ENCODE results near the gene ITGB3BP.

ITGB3BP gene

GRCh38 chr1:63557365-63557987 lies 34.5 kb upstream of the ITGB3BP start:
- H3F3A ChIP-seq (ENCODE audit: control insufficient read depth, insufficient read depth), result no peaks in the 10 kb centered on the region
- no peak overlapping the region for H3K4me2 ChIP-seq (ENCODE audit: low read length)
- H3K36me3 ChIP-seq (ENCODE audit: control insufficient read depth, low read length), result no peaks in the 10 kb centered on the region
- 0 out of 2 replicates have a peak, but pooled peaks cover 4% of the 10 kb centered on the region for H3K4me1 ChIP-seq (ENCODE audit: control insufficient read depth, low read length)
- TF ChIP-seq CTCF (IDR thresholded peaks at IDR 0.05; ENCODE audit: low read depth, low read length, poor library complexity, severe bottlenecking), result peak; percentile 63
- TF ChIP-seq EZH2phosphoT487 (IDR thresholded peaks at IDR 0.05; ENCODE audit: borderline replicate concordance, low read length), result no peak
- no peaks in the 10 kb centered on the region for H4K20me1 ChIP-seq (ENCODE audit: control insufficient read depth, insufficient read depth, low read depth, low read length)
- no peaks in the 10 kb centered on the region for H3K9me3 ChIP-seq (ENCODE audit: control insufficient read depth, insufficient read depth, low read length)
- no peak overlapping the region for H3K27ac ChIP-seq (ENCODE audit: low read depth, low read length)
- no peaks in the 10 kb centered on the region for H3K27me3 ChIP-seq (ENCODE audit: control insufficient read depth, low read length)
- H3K79me2 ChIP-seq (ENCODE audit: control insufficient read depth, low read length), result no peaks in the 10 kb centered on the region
- H3K9me2 ChIP-seq (replicated peaks; ENCODE audit: control insufficient read depth, low read length), result no peaks in the 10 kb centered on the region
- H3K4me3 ChIP-seq (ENCODE audit: low read length), result no peak overlapping the region

GRCh38 chr1:63555480-63555879 lies 32.5 kb upstream of the ITGB3BP start:
- no peak for TF ChIP-seq EZH2phosphoT487 (IDR thresholded peaks at IDR 0.05; ENCODE audit: borderline replicate concordance, low read length)
- no peak for TF ChIP-seq CTCF (IDR thresholded peaks at IDR 0.05; ENCODE audit: low read depth, low read length, poor library complexity, severe bottlenecking)
- Histone ChIP-seq H3K27ac (ENCODE audit: low read depth, low read length) (no peak overlapping the region), H3K9me3 (ENCODE audit: control insufficient read depth, insufficient read depth, low read length) (no peaks in the 10 kb centered on the region), H3K27me3 (ENCODE audit: control insufficient read depth, low read length) (no peaks in the 10 kb centered on the region), H4K20me1 (ENCODE audit: control insufficient read depth, insufficient read depth, low read depth, low read length) (no peaks in the 10 kb centered on the region), H3K9me2 (replicated peaks; ENCODE audit: control insufficient read depth, low read length) (no peaks in the 10 kb centered on the region), H3F3A (ENCODE audit: control insufficient read depth, insufficient read depth) (no peaks in the 10 kb centered on the region), H3K4me1 (ENCODE audit: control insufficient read depth, low read length) (0 out of 2 replicates have a peak, but pooled peaks cover 4% of the 10 kb centered on the region), H3K4me3 (ENCODE audit: low read length) (no peak overlapping the region), H3K4me2 (ENCODE audit: low read length) (no peak overlapping the region), H3K79me2 (ENCODE audit: control insufficient read depth, low read length) (no peaks in the 10 kb centered on the region), H3K36me3 (ENCODE audit: control insufficient read depth, low read length) (no peaks in the 10 kb centered on the region)

GRCh38 chr1:63548877-63549276 lies 25.9 kb upstream of the ITGB3BP start:
- Histone ChIP-seq H4K20me1 (ENCODE audit: control insufficient read depth, insufficient read depth, low read depth, low read length) (no peaks in the 10 kb centered on the region), H3K4me3 (ENCODE audit: low read length) (no peak overlapping the region), H3K27ac (ENCODE audit: low read depth, low read length) (no peak overlapping the region), H3K79me2 (ENCODE audit: control insufficient read depth, low read length) (no peaks in the 10 kb centered on the region), H3K9me3 (ENCODE audit: control insufficient read depth, insufficient read depth, low read length) (no peaks in the 10 kb centered on the region), H3F3A (ENCODE audit: control insufficient read depth, insufficient read depth) (no peaks in the 10 kb centered on the region), H3K9me2 (replicated peaks; ENCODE audit: control insufficient read depth, low read length) (no peaks in the 10 kb centered on the region), H3K36me3 (ENCODE audit: control insufficient read depth, low read length) (no peaks in the 10 kb centered on the region), H3K27me3 (ENCODE audit: control insufficient read depth, low read length) (no peaks in the 10 kb centered on the region), H3K4me1 (ENCODE audit: control insufficient read depth, low read length) (no peaks in the 10 kb centered on the region), H3K4me2 (ENCODE audit: low read length) (no peak overlapping the region)
- TF ChIP-seq EZH2phosphoT487 (IDR thresholded peaks at IDR 0.05; ENCODE audit: borderline replicate concordance, low read length) (no peak), CTCF (IDR thresholded peaks at IDR 0.05; ENCODE audit: low read depth, low read length, poor library complexity, severe bottlenecking) (no peak)

All from DOHH2 (cell line).